Left lung (tissue), 10 donors: Measurements from ENCODE around the gene EIF5B. TPM values are rescaled to one million over a fixed set of nuclear protein-coding genes. Genes with fewer than 3 reads are reported as not detected.
"Not testable (repeated sequence)": the region's sequence is repeated elsewhere in the genome, so short reads cannot be mapped to it uniquely, and the experiment has no call there.

ENCODE experiments used
- ATAC-seq: fragments of 200-7000 bp; cut with Tn5 transposase; one replicate; pipeline ENCODE4 v1.9.1; 2020; ENCODE audit warnings: moderate library complexity
- DNase-seq, 4 donors: peaks; one replicate each; pipeline ENCODE4 v3.0.0-alpha.2; 2013 to 2020
- H3K27ac ChIP-seq, 2 donors: fragments of 200-600 bp; sonication (generic) in 1 of 2; one replicate each; pipeline versions ENCODE4 v1.5.0 to v1.8.0; 2020 to 2021
- H3K27me3 ChIP-seq, 2 donors: fragments of 200-600 bp; sonication (generic) in 1 of 2; one replicate each; pipeline versions ENCODE4 v1.5.0 to v1.8.0; 2020 to 2021
- H3K36me3 ChIP-seq, 2 donors: fragments of 200-600 bp; sonication (generic) in 1 of 2; one replicate each; pipeline versions ENCODE4 v1.5.0 to v1.8.0; 2020 to 2021
- H3K4me1 ChIP-seq, 2 donors: fragments of 200-600 bp; one replicate each; pipeline ENCODE4 v1.8.0; 2021
- H3K4me3 ChIP-seq, 2 donors: fragments of 200-600 bp; sonication (generic) in 1 of 2; one replicate each; pipeline versions ENCODE4 v1.5.0 to v1.8.0; 2020 to 2021; ENCODE audit warnings: mild to moderate bottlenecking in 1 of 2
- H3K9me3 ChIP-seq, 2 donors: fragments of 200-600 bp; sonication (generic) in 1 of 2; one replicate each; pipeline versions ENCODE4 v1.5.0 to v1.8.0; 2020 to 2021
- CTCF ChIP-seq, 2 donors: fragments of 200-600 bp; sonication (generic) in 1 of 2; IDR thresholded peaks; one replicate each; pipeline versions ENCODE4 v1.5.0 to v1.8.0; 2021; ENCODE audit warnings: antibody characterized with exemption in 2 of 2
- intact Hi-C, 2 donors: fragments of 100-400 bp; cut with DNase I; formaldehyde crosslinking; loops; one replicate each; pipeline versions ENCODE4 v1.11.2 to v1.14.2; 2022
- polyA plus RNA-seq, 6 donors: library from polyadenylated mRNA; unstranded; fragments of 120-200 nt; gene quantifications; one replicate each; pipeline ENCODE4 v1.2.1, GENCODE V29; 2013; ENCODE audit not compliant: insufficient read length in 6 of 6
- total RNA-seq, 2 donors: library from RNA; stranded (reverse); fragmentation: NEBNext Ultra II Directional; extraction: Animal tissue kit (Norgen Biotek cat#: 25700); gene quantifications; one replicate each; pipeline ENCODE4 v1.2.1, GENCODE V29; 2021
- donor health status: DM: no; HTN: yes; CAD: no.
- donor health status: DM: no; HTN: no; CAD: no.

Gene EIF5B
- total and polyA plus RNA-seq, 8 donors = 27.6 to 66.0 (median 59.1) TPM

- Histone ChIP-seq H3K36me3 (peaks cover 0 to 57% of the 10 kb centered on the region in 2 donors), H3K27me3 (no peaks in the 10 kb centered on the region), H3K9me3 (no peaks in the 10 kb centered on the region), H3K27ac (no peak overlapping the region), H3K4me1 (no peaks in the 10 kb centered on the region), H3K4me3 (no peak overlapping the region)
- no peak for TF ChIP-seq CTCF (IDR thresholded peaks at IDR 0.05)
- no peak for ATAC-seq
- intact Hi-C loops = no loop called here
- DNase-seq = no peak
Measured at GRCh38 chr2:99317161-99317872, 19.9 kb upstream of the EIF5B start.

GRCh38 chr2:99317873-99318200 is 19.4 kb upstream of the EIF5B start:
- ATAC-seq, DNase-seq, H3K4me1 ChIP-seq, H3K9me3 ChIP-seq, H3K27me3 ChIP-seq, intact Hi-C loops, H3K27ac ChIP-seq, H3K4me3 ChIP-seq: not testable (repeated sequence)
- peaks cover 0 to 62% of the 10 kb centered on the region in 2 donors for H3K36me3 ChIP-seq

- ATAC-seq (no peak), DNase-seq (no peak)
- no peaks in the 10 kb centered on the region for H3K9me3 ChIP-seq
- H3K4me3 ChIP-seq = no peak overlapping the region
- H3K27me3 ChIP-seq = no peaks in the 10 kb centered on the region
- peaks cover 0 to 99% of the 10 kb centered on the region in 2 donors for H3K36me3 ChIP-seq
- no peak overlapping the region for H3K27ac ChIP-seq
- no peak for TF ChIP-seq CTCF (IDR thresholded peaks at IDR 0.05)
- intact Hi-C loops = no loop called here
- no peaks in the 10 kb centered on the region for H3K4me1 ChIP-seq
Measured at GRCh38 chr2:99325384-99325783, 11.8 kb upstream of the EIF5B start.

- peak; percentile 93 for ATAC-seq
- TF ChIP-seq CTCF (IDR thresholded peaks at IDR 0.05) = no peak
Measured at GRCh38 chr2:99335911-99336803, 1.0 kb upstream of the EIF5B start, which contains the start of gene TXNDC9. Gene TXNDC9, minus strand, starts transcription at chr2:99336333. Its CDS starts 3,123 bp downstream, at chr2:99333210.

GRCh38 chr2:99336804-99337112 is 431 bp upstream of the EIF5B start:
- no peak for TF ChIP-seq CTCF (IDR thresholded peaks at IDR 0.05)
- DNase-seq = no peak

More at GRCh38 chr2:99335911-99336803, 1.0 kb upstream of the EIF5B start, which contains the start of gene TXNDC9:
- no peaks in the 10 kb centered on the region for H3K9me3 ChIP-seq
- peaks cover 0 to 19% of the 10 kb centered on the region in 2 donors for H3K36me3 ChIP-seq
- peak; percentile 99 to 100 (median 99) for DNase-seq
- H3K4me1 ChIP-seq = peaks cover 16 to 47% of the 10 kb centered on the region in 2 donors
- peak within 1 kb of the TSS; percentile 66 to 97 for H3K4me3 ChIP-seq
- intact Hi-C loops = loop anchor here in 1 of 2 donors (10.0 kb wide), 1 partner anchor 151 kb away; the partner anchor contains the start of genes MITD1 and MRPL30
- H3K27me3 ChIP-seq = no peaks in the 10 kb centered on the region
- H3K27ac ChIP-seq = peak within 1 kb of the TSS; percentile 88 to 95

More at GRCh38 chr2:99336804-99337112, 431 bp upstream of the EIF5B start:
- peak overlapping the region; percentile 66 to 97 for H3K4me3 ChIP-seq
- intact Hi-C loops = loop anchor here in 1 of 2 donors (10.0 kb wide), 1 partner anchor 152 kb away; the partner anchor contains the start of genes MITD1 and MRPL30
- peaks cover 0 to 13% of the 10 kb centered on the region in 2 donors for H3K36me3 ChIP-seq
- ATAC-seq = peak; percentile 0
- no peaks in the 10 kb centered on the region for H3K9me3 ChIP-seq
- H3K27ac ChIP-seq = peak overlapping the region; percentile 88 to 95
- peaks cover 16 to 47% of the 10 kb centered on the region in 2 donors for H3K4me1 ChIP-seq
- no peaks in the 10 kb centered on the region for H3K27me3 ChIP-seq
